Activated CD4-positive, alpha-beta memory T cell treated with anti-CD3 and anti-CD28 coated beads for 36 hours (primary cell): ENCODE results near the gene DPH7. TPM values are rescaled to one million over a fixed set of nuclear protein-coding genes. Genes with fewer than 3 reads are reported as not detected.
A peak's percentile ranks its signal among the peaks of the same experiment; 100 is the strongest.

Experiments
- CTCF ChIA-PET: fragments of 350-600 bp; sonication (Branson Sonifier 250); formaldehyde crosslinking; loops from one replicate; lab custom pipeline; 2021; ENCODE audit warnings: antibody characterized with exemption, inconsistent platforms; lab: Charles Lee
- POLR2A ChIA-PET: fragments of 350-600 bp; sonication (Branson Sonifier 250); formaldehyde crosslinking; loops from one replicate; lab custom pipeline; 2021; ENCODE audit warnings: antibody characterized with exemption; lab: Charles Lee
- DNase-seq: peaks from one replicate; pipeline ENCODE4 v3.0.0-alpha.2; 2020
- H3K27ac Mint-ChIP-seq: one replicate; pipeline ENCODE4 v1.8.0; 2021; ENCODE audit warnings: mixed read lengths
- H3K27me3 Mint-ChIP-seq: one replicate; pipeline ENCODE4 v1.8.0; 2021; ENCODE audit warnings: mixed read lengths
- H3K36me3 Mint-ChIP-seq: one replicate; pipeline ENCODE4 v1.8.0; 2021; ENCODE audit warnings: mixed read lengths
- H3K4me1 Mint-ChIP-seq: one replicate; pipeline ENCODE4 v1.8.0; 2021; ENCODE audit warnings: low read depth, mixed read lengths
- H3K4me3 Mint-ChIP-seq: one replicate; pipeline ENCODE4 v1.8.0; 2021; ENCODE audit warnings: mild to moderate bottlenecking, mixed read lengths
- H3K9me3 Mint-ChIP-seq: one replicate; pipeline ENCODE4 v1.8.0; 2021; ENCODE audit warnings: mixed read lengths
- intact Hi-C: fragments of 100-400 bp; cut with micrococcal nuclease; formaldehyde crosslinking; loops from one replicate; pipeline ENCODE4 v1.15.1; 2023
- total RNA-seq, 2 experiments: library from RNA; stranded (reverse); gene quantifications; one replicate each; pipeline ENCODE4 v1.2.3, GENCODE V29; 2021

The DPH7 gene
- total RNA-seq, 2 experiments from 2014 or later: 26.6 to 30.3 TPM

GRCh38 chr9:137614631-137615386, 36.1 kb upstream of the DPH7 start:
- peaks cover 6% of the 10 kb centered on the region for H3K36me3 Mint-ChIP-seq
- intact Hi-C loops: no loop called here
- H3K4me3 Mint-ChIP-seq: no peak overlapping the region
- H3K4me1 Mint-ChIP-seq: peaks cover 31% of the 10 kb centered on the region
- POLR2A ChIA-PET: no interaction called here
- CTCF ChIA-PET: no interaction called here
- no peaks in the 10 kb centered on the region for H3K27me3 Mint-ChIP-seq
- H3K27ac Mint-ChIP-seq: no peak overlapping the region
- DNase-seq: no peak
- no peaks in the 10 kb centered on the region for H3K9me3 Mint-ChIP-seq

GRCh38 chr9:137613738-137614523, 35.2 kb upstream of the DPH7 start:
- H3K4me3 Mint-ChIP-seq: no peak overlapping the region
- no peak overlapping the region for H3K27ac Mint-ChIP-seq
- peaks cover 6% of the 10 kb centered on the region for H3K36me3 Mint-ChIP-seq
- CTCF ChIA-PET: no interaction called here
- intact Hi-C loops: no loop called here
- peaks cover 29% of the 10 kb centered on the region for H3K4me1 Mint-ChIP-seq
- H3K9me3 Mint-ChIP-seq: no peaks in the 10 kb centered on the region
- no peak for DNase-seq
- no peaks in the 10 kb centered on the region for H3K27me3 Mint-ChIP-seq
- POLR2A ChIA-PET: no interaction called here

DNA sequence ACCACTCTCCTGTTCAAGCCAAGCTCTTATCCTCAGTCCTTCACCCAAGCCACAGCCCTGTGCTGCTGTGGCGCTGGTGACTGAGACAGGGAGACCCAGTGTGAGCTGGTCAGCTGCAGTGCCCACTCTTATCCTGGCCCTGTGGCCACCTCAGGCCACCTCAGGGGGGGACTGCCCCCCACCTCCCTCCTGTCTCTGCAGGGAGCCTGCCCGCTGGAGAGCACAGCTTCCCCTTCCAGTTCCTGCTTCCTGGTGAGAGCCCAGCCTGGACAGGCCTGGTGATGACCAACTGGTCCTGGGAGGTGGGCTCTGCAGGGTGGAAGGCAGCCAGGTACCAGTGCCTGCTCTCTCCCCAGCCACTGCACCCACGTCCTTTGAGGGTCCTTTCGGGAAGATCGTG, 34.5 kb upstream of the DPH7 start:
- no peaks in the 10 kb centered on the region for H3K9me3 Mint-ChIP-seq
- CTCF ChIA-PET: no interaction called here
- H3K36me3 Mint-ChIP-seq: peaks cover 6% of the 10 kb centered on the region
- no peaks in the 10 kb centered on the region for H3K27me3 Mint-ChIP-seq
- DNase-seq: no peak
- intact Hi-C loops: no loop called here
- POLR2A ChIA-PET: no interaction called here
- peaks cover 32% of the 10 kb centered on the region for H3K4me1 Mint-ChIP-seq
- H3K4me3 Mint-ChIP-seq: no peak overlapping the region
- H3K27ac Mint-ChIP-seq: no peak overlapping the region

DNA sequence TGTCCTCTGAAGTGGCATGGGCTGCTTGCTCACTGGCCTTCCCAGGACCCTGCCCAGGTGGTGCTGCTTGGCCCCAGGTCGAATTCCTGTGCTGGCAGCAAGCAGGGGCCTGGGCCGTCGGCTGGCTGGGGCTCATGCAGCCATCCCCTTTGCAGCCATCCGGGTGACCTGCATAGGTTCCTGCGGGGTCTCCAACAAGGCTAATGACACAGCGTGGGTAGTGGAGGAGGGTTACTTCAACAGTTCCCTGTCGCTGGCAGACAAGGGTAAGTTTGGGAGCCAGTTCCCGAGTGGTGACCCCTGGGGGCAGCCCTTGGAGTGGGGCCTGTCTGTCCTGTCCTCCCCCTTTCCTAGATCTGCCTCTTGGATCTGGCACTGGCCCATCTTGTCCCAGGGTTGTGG, 34.0 kb upstream of the DPH7 start:
- POLR2A ChIA-PET: no interaction called here

GRCh38 chr9:137611623-137612609, 33.2 kb upstream of the DPH7 start:
- Mint-ChIP-seq H3K4me3 (no peak overlapping the region), H3K27me3 (no peaks in the 10 kb centered on the region), H3K27ac (peak overlapping the region; percentile 70), H3K9me3 (no peaks in the 10 kb centered on the region), H3K36me3 (peaks cover 3% of the 10 kb centered on the region), H3K4me1 (peaks cover 29% of the 10 kb centered on the region)
- peak; percentile 71 for DNase-seq
- intact Hi-C loops: no loop called here
- ChIA-PET POLR2A (no interaction called here), CTCF (no interaction called here)

More for the DNA sequence above, 34.0 kb upstream of the DPH7 start:
- no peak overlapping the region for H3K27ac Mint-ChIP-seq
- peaks cover 28% of the 10 kb centered on the region for H3K4me1 Mint-ChIP-seq
- no peaks in the 10 kb centered on the region for H3K27me3 Mint-ChIP-seq
- DNase-seq: no peak
- H3K4me3 Mint-ChIP-seq: no peak overlapping the region
- peaks cover 6% of the 10 kb centered on the region for H3K36me3 Mint-ChIP-seq
- intact Hi-C loops: no loop called here
- CTCF ChIA-PET: no interaction called here
- no peaks in the 10 kb centered on the region for H3K9me3 Mint-ChIP-seq

- peaks cover 30% of the 10 kb centered on the region for H3K4me1 Mint-ChIP-seq
- intact Hi-C loops: no loop called here
- CTCF ChIA-PET: no interaction called here
- POLR2A ChIA-PET: interaction anchor here (1.3 kb wide), 1 partner anchor 8 kb away, joined by 4 read pairs; the partner anchor contains the start of gene EHMT1
- H3K27ac Mint-ChIP-seq: no peak overlapping the region
- no peak for DNase-seq
- H3K9me3 Mint-ChIP-seq: no peaks in the 10 kb centered on the region
- H3K4me3 Mint-ChIP-seq: no peak overlapping the region
- peaks cover 3% of the 10 kb centered on the region for H3K36me3 Mint-ChIP-seq
- no peaks in the 10 kb centered on the region for H3K27me3 Mint-ChIP-seq
These were observed 32.2 kb upstream of the DPH7 start for GRCh38 chr9:137610944-137611343.

DNA sequence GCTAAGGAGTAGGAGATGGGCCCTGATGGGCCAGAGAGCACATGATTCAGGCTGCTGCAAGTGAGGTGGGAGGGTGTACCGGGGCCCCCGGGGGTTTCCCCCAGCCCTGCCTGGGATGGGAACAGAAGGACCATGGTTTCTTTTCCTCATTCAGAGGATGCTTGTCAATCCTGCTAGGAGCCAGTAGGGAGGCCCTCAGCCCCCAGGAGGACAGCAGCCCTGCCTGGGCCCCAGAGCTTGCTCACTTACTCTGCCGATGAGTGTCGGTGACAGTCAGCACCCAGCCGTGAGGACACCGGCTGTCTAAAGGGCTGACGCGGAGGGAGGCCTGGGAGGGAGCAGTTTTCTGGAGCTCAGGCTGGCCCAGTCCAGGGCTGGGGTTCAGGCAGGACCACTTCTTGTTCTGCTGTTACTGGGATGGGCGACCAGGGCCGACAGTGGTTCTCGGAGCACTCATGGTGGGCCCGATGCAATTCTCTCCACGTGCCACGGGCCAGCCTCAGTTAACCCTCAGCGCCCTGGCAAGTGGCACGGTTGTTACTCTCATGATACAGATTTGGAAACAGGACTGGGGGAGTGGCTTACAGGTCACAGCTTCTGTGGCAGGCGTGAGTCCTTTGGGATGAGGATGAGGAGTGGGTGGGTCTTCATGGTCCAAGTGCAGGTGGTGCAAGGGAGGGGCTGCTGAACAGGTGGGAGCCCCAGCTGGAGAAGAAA, 28.6 kb upstream of the DPH7 start:
- Mint-ChIP-seq H3K4me1 (peaks cover 32% of the 10 kb centered on the region), H3K36me3 (no peaks in the 10 kb centered on the region), H3K27ac (no peak overlapping the region), H3K9me3 (no peaks in the 10 kb centered on the region), H3K27me3 (no peaks in the 10 kb centered on the region), H3K4me3 (peak overlapping the region; percentile 78)
- intact Hi-C loops: loop anchor here (10.0 kb wide), 1 partner anchor 1362 kb away; the partner anchor contains the start of gene QSOX2
- POLR2A ChIA-PET: no interaction called here
- DNase-seq: peak; percentile 27
- CTCF ChIA-PET: no interaction called here

- Mint-ChIP-seq H3K27ac (peak overlapping the region; percentile 28), H3K4me3 (peak overlapping the region; percentile 78), H3K27me3 (no peaks in the 10 kb centered on the region), H3K4me1 (peaks cover 26% of the 10 kb centered on the region), H3K9me3 (no peaks in the 10 kb centered on the region), H3K36me3 (no peaks in the 10 kb centered on the region)
- DNase-seq: no peak
- CTCF ChIA-PET: no interaction called here
- intact Hi-C loops: loop anchor here (10.0 kb wide), 1 partner anchor 1362 kb away; the partner anchor contains the start of gene QSOX2
- POLR2A ChIA-PET: no interaction called here
These were observed 28.0 kb upstream of the DPH7 start for GRCh38 chr9:137606734-137607138.

DNA sequence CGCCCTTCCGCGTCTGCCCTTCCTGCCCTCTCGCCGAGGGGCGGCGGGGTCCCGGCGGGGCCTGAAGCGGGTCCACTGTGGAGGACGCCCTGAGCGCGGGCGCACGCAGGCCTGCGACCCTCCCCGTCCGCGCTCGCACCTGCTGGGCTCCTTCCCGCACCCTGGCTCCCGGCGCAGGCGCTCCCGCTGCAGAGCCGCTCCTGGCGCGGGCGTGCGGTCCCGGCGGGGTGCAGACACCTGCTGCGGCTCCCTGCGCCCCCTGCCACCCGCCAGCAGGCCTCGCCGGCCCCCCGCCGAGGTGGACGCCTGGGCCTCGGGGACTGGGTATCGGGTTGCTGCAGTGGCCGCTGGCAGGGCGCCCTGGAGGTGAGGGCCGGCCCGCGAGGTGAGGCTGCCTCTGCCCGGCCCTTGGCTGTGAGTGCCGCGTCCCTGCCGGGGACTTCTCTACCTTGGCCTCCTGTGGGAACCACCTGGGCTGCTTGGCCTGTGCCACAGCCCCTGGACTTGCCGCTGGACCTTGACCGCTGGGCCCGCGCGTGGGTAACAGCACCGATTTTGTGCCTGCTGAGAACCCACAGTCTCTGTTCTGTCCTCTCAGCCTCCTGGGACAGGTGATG, 27.4 kb upstream of the DPH7 start:
- H3K9me3 Mint-ChIP-seq: no peaks in the 10 kb centered on the region

GRCh38 chr9:137605121-137606004, 26.6 kb upstream of the DPH7 start, which contains the start of gene ARRDC1:
TSS of gene ARRDC1 (plus strand) at chr9:137605686. CDS start at chr9:137605718, 32 bp downstream.
- peak within 1 kb of the TSS; percentile 78 for H3K4me3 Mint-ChIP-seq
- H3K36me3 Mint-ChIP-seq: no peaks in the 10 kb centered on the region
- H3K9me3 Mint-ChIP-seq: no peaks in the 10 kb centered on the region
- peak; percentile 96 for DNase-seq
- ChIA-PET CTCF (interaction anchor here (1.0 to 1.2 kb wide), 2 partner anchors 26 to 53 kb away, joined by 3 to 4 read pairs; partner anchors contain the start of genes DPH7 and MRPL41), POLR2A (no interaction called here)
- H3K27me3 Mint-ChIP-seq: no peaks in the 10 kb centered on the region
- H3K4me1 Mint-ChIP-seq: peaks cover 20% of the 10 kb centered on the region
- H3K27ac Mint-ChIP-seq: no peak within 1 kb of the TSS
- intact Hi-C loops: loop anchor here (1.0 to 10.0 kb wide), 5 partner anchors 13 to 1361 kb away; partner anchors contain the start of genes EXD3, NOXA1, QSOX2 and ZMYND19

More for the DNA sequence above, 27.4 kb upstream of the DPH7 start:
- Mint-ChIP-seq H3K36me3 (no peaks in the 10 kb centered on the region), H3K4me1 (peaks cover 20% of the 10 kb centered on the region), H3K27ac (no peak overlapping the region), H3K4me3 (peak overlapping the region; percentile 78), H3K27me3 (no peaks in the 10 kb centered on the region)
- CTCF ChIA-PET: no interaction called here
- POLR2A ChIA-PET: no interaction called here
- DNase-seq: peak; percentile 38
- intact Hi-C loops: loop anchor here (10.0 kb wide), 1 partner anchor 1361 kb away; the partner anchor contains the start of gene QSOX2
